H9 (cell line): ENCODE data around the gene NPBWR2. TPM values are rescaled to one million over a fixed set of nuclear protein-coding genes. Genes with fewer than 3 reads are reported as not detected.

Experiments used
- DNase-seq: peaks from one replicate; pipeline ENCODE4 v3.0.0-alpha.2; 2017
- H2AFZ ChIP-seq: one replicate; pipeline ENCODE4 v1.6.1; 2013; ENCODE audit warnings: mild to moderate bottlenecking, low read length, control low read depth, moderate library complexity
- H2AK5ac ChIP-seq: 2 replicates; pipeline ENCODE4 v1.6.1; 2013; ENCODE audit warnings: low read length, control low read depth, mixed read lengths; ENCODE audit not compliant: insufficient read length
- H2BK120ac ChIP-seq: one replicate; pipeline ENCODE4 v1.6.1; 2013; ENCODE audit warnings: low read depth, mild to moderate bottlenecking, low read length, control low read depth, inconsistent platforms; ENCODE audit not compliant: poor library complexity, severe bottlenecking
- H2BK12ac ChIP-seq: 2 replicates; pipeline ENCODE4 v1.6.1; 2013; ENCODE audit warnings: low read length, control low read depth, mixed read lengths, low read depth; ENCODE audit not compliant: insufficient read length
- H2BK15ac ChIP-seq: 2 replicates; pipeline ENCODE4 v1.6.1; 2013; ENCODE audit warnings: low read depth, low read length, control low read depth
- H2BK20ac ChIP-seq: one replicate; pipeline ENCODE4 v1.6.1; 2013; ENCODE audit warnings: low read depth, mild to moderate bottlenecking, low read length, control low read depth, inconsistent platforms; ENCODE audit not compliant: poor library complexity, severe bottlenecking
- H2BK5ac ChIP-seq: 2 replicates; pipeline ENCODE4 v1.6.1; 2013; ENCODE audit warnings: low read length, control low read depth, mixed read lengths; ENCODE audit not compliant: insufficient read length
- H3K14ac ChIP-seq: 2 replicates; pipeline ENCODE4 v1.6.1; 2013; ENCODE audit warnings: low read length, control low read depth; ENCODE audit not compliant: insufficient read depth
- H3K18ac ChIP-seq: 2 replicates; pipeline ENCODE4 v1.6.1; 2013; ENCODE audit warnings: low read depth, mild to moderate bottlenecking, mixed read lengths, low read length, control low read depth; ENCODE audit not compliant: insufficient read length
- H3K23ac ChIP-seq: 2 replicates; pipeline ENCODE4 v1.6.1; 2013; ENCODE audit warnings: low read length, control low read depth, mixed read lengths, low read depth; ENCODE audit not compliant: insufficient read length
- H3K23me2 ChIP-seq: 2 replicates; pipeline ENCODE4 v1.6.1; 2013; ENCODE audit warnings: low read depth, mild to moderate bottlenecking, mixed read lengths, low read length, control low read depth; ENCODE audit not compliant: insufficient read length, poor library complexity, severe bottlenecking
- H3K27ac ChIP-seq: 2 replicates; pipeline ENCODE4 v1.5.1; 2013; ENCODE audit warnings: low read length, control low read depth, mixed read lengths, low read depth; ENCODE audit not compliant: insufficient read length
- H3K27me3 ChIP-seq: 2 replicates; pipeline ENCODE4 v1.6.1; 2013; ENCODE audit warnings: low read length, control low read depth, inconsistent platforms; ENCODE audit not compliant: insufficient read depth
- H3K4ac ChIP-seq: 2 replicates; pipeline ENCODE4 v1.6.1; 2013; ENCODE audit warnings: low read depth, mild to moderate bottlenecking, control low read depth, inconsistent platforms, low read length, moderate library complexity
- H3K4me1 ChIP-seq: 2 replicates; pipeline ENCODE4 v1.6.1; 2013; ENCODE audit warnings: low read length, control low read depth, inconsistent platforms; ENCODE audit not compliant: insufficient read depth
- H3K4me2 ChIP-seq: 2 replicates; pipeline ENCODE4 v1.6.1; 2013; ENCODE audit warnings: low read length, control low read depth, mixed read lengths; ENCODE audit not compliant: insufficient read length, insufficient read depth
- H3K56ac ChIP-seq: 2 replicates; pipeline ENCODE4 v1.6.1; 2013; ENCODE audit warnings: low read depth, mild to moderate bottlenecking, mixed read lengths, low read length, control low read depth; ENCODE audit not compliant: insufficient read length
- H3K79me1 ChIP-seq: 2 replicates; pipeline ENCODE4 v1.6.1; 2013; ENCODE audit warnings: low read depth, mild to moderate bottlenecking, moderate library complexity, low read length, control low read depth, inconsistent platforms; ENCODE audit not compliant: insufficient read depth, poor library complexity, severe bottlenecking
- H3K79me2 ChIP-seq: 2 replicates; pipeline ENCODE4 v1.6.1; 2013; ENCODE audit warnings: low read length, control low read depth, inconsistent platforms; ENCODE audit not compliant: insufficient read depth
- H3K9ac ChIP-seq: 2 replicates; pipeline ENCODE4 v1.6.1; 2013; ENCODE audit warnings: low read length, control low read depth, mixed read lengths; ENCODE audit not compliant: insufficient read length; ENCODE audit errors: extremely low read depth
- H3K9me3 ChIP-seq: one replicate; pipeline ENCODE4 v1.6.1; 2013; ENCODE audit warnings: low read depth, low read length, inconsistent platforms; ENCODE audit not compliant: control insufficient read depth
- H3T11ph ChIP-seq: one replicate; pipeline ENCODE4 v1.6.1; 2013; ENCODE audit warnings: mild to moderate bottlenecking, low read length, control low read depth, inconsistent platforms
- H4K20me1 ChIP-seq: one replicate; pipeline ENCODE4 v1.6.1; 2013; ENCODE audit not compliant: control insufficient read depth, insufficient read length, insufficient read depth
- H4K5ac ChIP-seq: 2 replicates; pipeline ENCODE4 v1.6.1; 2013; ENCODE audit warnings: low read depth, mild to moderate bottlenecking, mixed read lengths, low read length, control low read depth; ENCODE audit not compliant: insufficient read length
- H4K8ac ChIP-seq: replicated peaks from 2 replicates; pipeline ENCODE4 v1.6.1; 2013; ENCODE audit warnings: low read length, control low read depth, mixed read lengths, low read depth; ENCODE audit not compliant: insufficient read length
- H4K91ac ChIP-seq: 2 replicates; pipeline ENCODE4 v1.6.1; 2013; ENCODE audit warnings: low read depth, mild to moderate bottlenecking, moderate library complexity, mixed read lengths, low read length, control low read depth; ENCODE audit not compliant: insufficient read length
- H3K27ac Mint-ChIP-seq, 3 experiments: 2 replicates in 2 of 3; 3 replicates in 1 of 3; pipeline ENCODE4 v1.8.0; 2020 to 2021; ENCODE audit warnings: mixed read lengths in 3 of 3, mild to moderate bottlenecking in 1 of 3, moderate library complexity in 1 of 3
- H3K27me3 Mint-ChIP-seq: 2 replicates; pipeline ENCODE4 v1.8.0; 2021; ENCODE audit warnings: low read depth, mild to moderate bottlenecking, moderate library complexity, mixed read lengths
- H3K36me3 Mint-ChIP-seq, 3 experiments: 2 replicates in 2 of 3; 3 replicates in 1 of 3; pipeline ENCODE4 v1.8.0; 2020 to 2021; ENCODE audit warnings: low read depth in 3 of 3, mixed read lengths in 3 of 3; ENCODE audit not compliant: insufficient read depth in 1 of 3
- H3K4me1 Mint-ChIP-seq, 2 experiments: 2 replicates each; pipeline ENCODE4 v1.8.0; 2020; ENCODE audit warnings: mixed read lengths in 2 of 2
- H3K4me3 Mint-ChIP-seq, 2 experiments: 2 replicates in 1 of 2; 3 replicates in 1 of 2; pipeline ENCODE4 v1.8.0; 2020 to 2021; ENCODE audit warnings: mild to moderate bottlenecking in 2 of 2, mixed read lengths in 2 of 2, moderate library complexity in 1 of 2
- H3K9me3 Mint-ChIP-seq, 2 experiments: 2 replicates in 1 of 2; 3 replicates in 1 of 2; pipeline ENCODE4 v1.8.0; 2020; ENCODE audit warnings: mild to moderate bottlenecking in 2 of 2, mixed read lengths in 2 of 2, moderate library complexity in 1 of 2
- CTCF ChIP-seq: fragments of 200-600 bp; sonication (generic); conservative IDR thresholded peaks from 3 replicates; pipeline ENCODE4 v1.8.0; 2021; ENCODE audit warnings: antibody characterized with exemption, mild to moderate bottlenecking
- WGBS: extraction: QIAGEN DNeasy Blood & Tissue Kit; methylation state at CpG from one replicate; pipeline ENCODE4 v1.1.7; 2013; ENCODE audit warnings: missing lambda C conversion rate, low lambda C conversion rate, mixed read lengths; ENCODE audit not compliant: insufficient read length; ENCODE audit errors: extremely low coverage; 5-methylcytosine and 5-hydroxymethylcytosine counted together
- total RNA-seq: library from RNA; stranded (reverse); gene quantifications from 2 replicates; pipeline ENCODE4 v1.2.1, GENCODE V29; 2021

The NPBWR2 gene
- total RNA-seq, 1 experiment from 2014 or later: not detected

GRCh38 chr20:64098471-64099013 is 8.8 kb downstream of the NPBWR2 start:
- Histone ChIP-seq H2BK5ac (no peak overlapping the region), H4K91ac (no peak overlapping the region), H3K18ac (no peak overlapping the region), H3K23ac (no peak overlapping the region), H3K79me1 (no peaks in the 10 kb centered on the region), H2AK5ac (no peak overlapping the region), H4K20me1 (no peaks in the 10 kb centered on the region), H3K4ac (no peak overlapping the region), H2BK120ac (no peak overlapping the region), H3K23me2 (no peaks in the 10 kb centered on the region), H3K4me1 (no peaks in the 10 kb centered on the region), H2BK12ac (no peak overlapping the region), H2BK20ac (no peak overlapping the region), H3T11ph (no peak overlapping the region), H3K9me3 (no peaks in the 10 kb centered on the region), H2AFZ (no peak overlapping the region), H3K27me3 (peaks cover 3% of the 10 kb centered on the region; the same call in 1 of the 2 replicates), H4K8ac (no peak overlapping the region), H3K79me2 (no peaks in the 10 kb centered on the region), H2BK15ac (no peak overlapping the region), H3K9ac (no peak overlapping the region), H3K4me2 (no peak overlapping the region), H3K27ac (no peak overlapping the region), H3K56ac (no peak overlapping the region), H4K5ac (no peak overlapping the region), H3K14ac (no peak overlapping the region; the same call in 1 of the 2 replicates)
- peaks cover 2 to 3% of the 10 kb centered on the region in 2 experiments; a peak in 3 of 4 replicates for H3K4me1 Mint-ChIP-seq
- no peak overlapping the region; a peak in 1 of 5 replicates for H3K4me3 Mint-ChIP-seq
- no peak for TF ChIP-seq CTCF
- DNase-seq: no peak
- no peak overlapping the region for H3K27ac Mint-ChIP-seq
- H3K27me3 Mint-ChIP-seq: peaks cover 39% of the 10 kb centered on the region
- WGBS: no CpG with 5 or more reads among the region's 28 CpGs
- peaks cover 5% of the 10 kb centered on the region in 2 experiments for H3K9me3 Mint-ChIP-seq
- H3K36me3 Mint-ChIP-seq: peaks cover 2 to 5% (median 2%) of the 10 kb centered on the region in 3 experiments; a peak in 5 of 7 replicates
